ENCODE measurements around the gene RAB4A. TPM values are rescaled to one million over a fixed set of nuclear protein-coding genes. Genes with fewer than 3 reads are reported as not detected.

RAB4A gene
- polyA plus RNA-seq, 3 donors: 52.2 to 54.7 (median 53.2) TPM

DNA sequence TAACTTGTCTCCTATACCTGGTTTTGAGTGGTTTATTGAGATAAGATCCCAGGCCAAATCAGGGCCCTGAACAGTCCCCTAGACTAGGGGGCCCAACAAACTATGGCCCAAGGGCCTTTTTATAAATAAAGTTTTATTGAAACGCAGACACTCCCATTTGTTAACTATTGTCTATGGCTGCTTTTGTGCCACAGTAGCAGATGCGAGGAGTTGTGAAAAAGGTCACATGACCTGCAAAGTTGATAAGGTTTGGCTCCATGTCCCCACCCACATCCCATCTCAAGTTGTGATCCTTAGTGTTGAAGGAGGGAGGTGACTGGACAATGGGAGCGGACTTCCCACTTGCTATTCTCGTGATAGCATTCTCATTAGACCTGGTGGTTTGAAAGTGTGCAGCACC, 29.5 kb upstream of the RAB4A start:
- DNase-seq (ENCODE audit: low read depth in 3 of 3, low spot score in 2 of 3): no peak

DNA sequence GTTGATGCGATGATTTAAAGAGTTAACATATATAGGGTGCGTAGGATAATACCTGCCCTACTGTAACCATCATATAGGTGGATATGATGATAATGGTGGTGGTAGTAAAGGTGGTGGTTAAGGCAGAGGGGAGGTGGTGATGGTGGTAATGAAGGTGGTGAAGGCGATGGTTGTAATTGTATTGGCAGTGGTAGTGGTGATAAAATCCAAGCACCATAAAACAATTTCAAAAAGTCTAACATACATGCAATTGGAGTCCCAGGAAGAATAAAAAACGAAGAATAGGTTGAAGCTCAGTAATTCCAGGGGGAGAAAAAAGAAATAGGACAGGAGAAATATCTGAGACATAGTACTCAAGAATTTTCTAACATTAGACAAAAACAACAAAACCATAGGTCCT, 27.3 kb upstream of the RAB4A start:
- DNase-seq (ENCODE audit: low read depth in 3 of 3, low spot score in 2 of 3): no peak

GRCh38 chr1:229244091-229244490, 26.8 kb upstream of the RAB4A start:
- no peak for DNase-seq (ENCODE audit: low read depth in 3 of 3, low spot score in 2 of 3)

DNA sequence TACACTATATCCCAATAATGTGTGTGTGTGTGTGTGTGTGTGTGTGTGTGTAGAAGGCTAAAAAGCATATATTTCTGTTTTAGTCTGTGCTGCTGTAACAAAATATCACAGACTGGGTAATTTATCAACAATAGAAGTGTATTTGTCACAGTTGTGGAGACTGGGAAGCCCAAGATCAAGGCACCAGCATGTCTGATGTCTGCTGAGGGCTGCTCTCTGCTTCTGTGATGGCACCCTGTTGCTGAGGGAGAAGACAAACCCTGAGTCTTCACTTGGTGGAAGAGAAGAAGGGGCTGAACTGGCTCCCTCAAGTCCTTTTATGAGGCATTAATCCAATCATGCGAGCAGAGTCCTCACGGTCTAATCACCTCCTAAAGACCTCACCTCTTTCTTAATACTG, 23.0 kb upstream of the RAB4A start:
- DNase-seq (ENCODE audit: low read depth in 3 of 3, low spot score in 2 of 3): no peak

- DNase-seq (ENCODE audit: low read depth in 3 of 3, low spot score in 2 of 3): no peak
Measured at GRCh38 chr1:229248821-229249817, 21.8 kb upstream of the RAB4A start.

GRCh38 chr1:229249854-229250644, 20.9 kb upstream of the RAB4A start:
- DNase-seq (ENCODE audit: low read depth in 3 of 3, low spot score in 2 of 3): no peak

DNA sequence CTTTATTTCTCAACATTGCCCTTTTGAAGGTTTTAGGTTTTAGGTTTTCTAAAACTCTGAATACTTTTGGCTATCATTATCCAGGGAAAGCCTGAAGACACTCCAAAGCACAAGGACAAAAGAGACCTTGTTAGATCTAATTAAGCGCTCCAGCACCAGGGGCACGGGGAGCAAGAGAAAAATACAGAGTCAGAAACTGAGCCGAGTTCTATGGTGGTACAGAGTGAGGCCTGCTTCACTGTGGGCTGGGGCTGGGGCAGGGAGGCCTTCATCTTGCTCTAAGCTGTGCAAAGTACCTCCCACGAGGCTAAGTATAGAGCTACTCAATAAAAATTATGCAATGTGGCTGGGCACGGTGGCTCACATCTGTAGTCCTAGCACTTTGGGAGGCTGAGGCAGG, 19.7 kb upstream of the RAB4A start:
- no peak for DNase-seq (ENCODE audit: low read depth in 3 of 3, low spot score in 2 of 3)

DNA sequence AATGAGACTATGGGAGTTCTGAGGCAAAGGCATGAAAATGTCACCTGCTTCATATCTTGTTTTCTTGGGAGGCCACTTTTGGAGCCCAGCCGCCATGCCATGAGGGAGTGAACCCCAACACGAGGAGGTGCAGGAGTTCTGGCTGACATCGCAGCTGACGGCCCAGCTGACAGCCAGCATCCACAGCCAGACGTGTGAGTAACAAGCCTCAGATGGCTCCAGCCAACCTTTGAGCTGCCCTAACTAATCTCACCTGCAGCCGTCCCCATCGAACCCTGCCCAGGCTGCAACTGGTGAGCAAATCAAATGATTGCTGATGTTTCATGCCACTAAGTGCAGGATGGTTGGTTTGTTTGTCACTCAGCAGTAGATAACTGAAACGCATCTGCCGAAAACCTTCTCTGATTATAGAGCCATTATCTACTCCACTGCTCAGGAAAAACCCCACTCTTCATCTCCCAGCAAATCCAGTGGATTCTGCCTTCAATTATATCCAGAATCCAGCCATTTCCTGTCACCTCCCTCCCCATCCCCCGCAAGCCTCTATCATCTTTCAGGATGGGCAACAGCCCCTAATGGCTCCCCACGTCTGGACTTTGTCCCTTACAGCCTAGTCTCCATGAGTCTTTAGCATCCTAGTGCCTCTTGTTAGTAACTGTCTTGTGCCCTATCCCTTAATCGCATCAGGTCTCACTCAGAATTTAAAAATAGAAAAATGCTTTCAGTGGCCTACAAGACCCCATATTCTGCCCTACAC, 18.5 kb upstream of the RAB4A start:
- DNase-seq (ENCODE audit: low read depth in 3 of 3, low spot score in 2 of 3): no peak

DNA sequence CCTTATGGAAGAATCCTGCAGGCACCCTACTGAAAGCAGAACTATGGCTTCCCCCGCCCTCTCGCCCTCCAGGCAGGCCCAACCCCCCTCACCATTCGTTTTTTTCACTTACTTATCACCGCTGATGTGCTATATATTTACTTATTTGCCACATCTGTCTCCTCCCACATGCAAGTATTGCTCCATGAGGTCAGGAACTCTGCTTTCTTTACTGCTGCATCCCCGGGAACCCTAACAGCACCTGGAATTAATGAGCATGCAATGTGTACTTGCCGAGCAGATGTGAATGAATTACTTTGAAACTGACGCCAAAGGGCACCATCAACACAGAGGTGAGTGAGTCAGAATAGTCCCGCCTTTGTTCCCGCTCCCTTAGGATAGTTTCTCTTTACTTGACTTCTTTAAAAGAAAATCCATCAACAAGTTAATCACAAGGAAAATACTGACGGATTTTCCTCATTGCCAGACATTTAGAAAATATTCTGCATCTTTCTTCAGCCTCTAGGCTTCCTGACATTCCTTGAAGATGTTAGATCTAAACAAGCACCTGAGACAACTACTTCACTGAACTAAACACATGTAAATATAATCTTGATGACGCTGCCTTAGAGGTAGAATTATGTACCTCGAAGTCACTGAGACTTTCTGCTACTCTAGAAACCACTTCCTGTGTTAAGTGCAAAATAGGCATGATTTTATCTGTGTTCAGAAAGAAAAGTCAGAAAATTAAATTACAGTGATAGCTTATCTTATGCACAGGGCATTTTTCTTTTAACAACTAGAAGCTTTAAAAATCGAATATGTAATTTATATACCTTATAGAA, 17.5 kb upstream of the RAB4A start:
- DNase-seq (ENCODE audit: low read depth in 3 of 3, low spot score in 2 of 3): no peak

DNA sequence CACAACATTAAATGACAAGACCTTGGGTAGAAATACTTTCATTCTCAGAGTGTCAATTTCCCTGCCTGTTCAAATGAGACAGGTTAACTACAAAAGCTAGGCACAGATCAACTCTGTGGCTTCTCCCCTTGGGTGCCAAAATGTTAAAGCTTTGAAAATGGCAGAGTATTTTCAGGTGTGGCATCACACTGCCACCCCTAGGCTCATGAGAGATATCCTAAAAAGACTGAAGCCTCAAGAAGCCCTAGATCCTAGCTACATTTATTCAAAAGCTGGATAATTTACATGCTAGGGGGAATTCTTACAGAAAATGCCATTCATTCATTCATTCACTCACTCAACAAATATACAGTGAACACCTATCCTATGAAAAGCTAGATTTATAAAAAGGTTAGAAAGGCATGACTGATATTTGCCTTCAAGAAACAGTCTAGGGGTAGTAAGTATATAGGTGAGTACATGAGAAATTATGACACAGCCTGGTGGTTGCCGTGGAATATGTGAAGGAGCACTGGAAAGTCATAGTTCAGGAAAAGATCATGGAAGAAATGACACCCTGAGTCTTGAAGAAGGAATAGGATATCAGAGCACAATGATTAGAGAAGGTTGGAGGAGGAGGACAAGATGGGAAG, 15.9 kb upstream of the RAB4A start:
- no peak for DNase-seq (ENCODE audit: low read depth in 3 of 3, low spot score in 2 of 3)

DNA sequence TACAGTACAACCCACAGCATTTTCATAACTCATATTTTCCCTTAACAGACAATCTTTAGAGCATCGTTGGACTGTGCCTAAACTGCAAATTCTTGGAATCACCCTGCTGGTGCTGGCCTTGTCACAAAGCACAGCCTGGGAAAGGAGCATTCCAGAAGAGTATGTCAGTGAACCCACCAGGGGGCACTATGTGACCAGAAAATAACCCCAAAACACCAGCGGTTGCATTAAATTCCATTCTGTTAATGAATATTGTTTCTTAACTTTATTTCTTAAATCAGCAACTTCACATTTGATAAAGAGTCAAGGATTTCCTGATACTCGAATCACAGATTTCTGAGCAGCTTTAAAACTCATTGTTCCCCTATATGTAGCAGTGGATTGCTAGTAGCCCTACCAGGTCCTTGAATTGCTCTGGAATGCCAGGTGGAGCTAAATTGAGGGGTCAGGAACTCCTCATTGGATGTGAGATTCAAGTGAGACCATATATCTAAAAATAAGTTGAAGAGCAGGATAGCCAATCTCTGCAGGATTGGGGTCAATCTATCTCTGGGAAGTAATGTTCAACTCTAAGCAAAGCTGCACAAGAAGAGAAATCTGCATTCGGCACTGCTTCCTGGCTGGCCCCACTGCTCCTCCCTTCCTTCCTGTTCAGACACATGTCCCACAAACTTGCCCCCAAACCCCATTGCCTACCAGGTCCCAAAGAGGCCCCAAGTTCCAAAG, 12.7 kb upstream of the RAB4A start:
- DNase-seq (ENCODE audit: low read depth in 3 of 3, low spot score in 2 of 3): peak in 1 of 3 donors; percentile 71

- DNase-seq (ENCODE audit: low read depth in 3 of 3, low spot score in 2 of 3): no peak
Measured at GRCh38 chr1:229258757-229259060, 12.2 kb upstream of the RAB4A start.

DNA sequence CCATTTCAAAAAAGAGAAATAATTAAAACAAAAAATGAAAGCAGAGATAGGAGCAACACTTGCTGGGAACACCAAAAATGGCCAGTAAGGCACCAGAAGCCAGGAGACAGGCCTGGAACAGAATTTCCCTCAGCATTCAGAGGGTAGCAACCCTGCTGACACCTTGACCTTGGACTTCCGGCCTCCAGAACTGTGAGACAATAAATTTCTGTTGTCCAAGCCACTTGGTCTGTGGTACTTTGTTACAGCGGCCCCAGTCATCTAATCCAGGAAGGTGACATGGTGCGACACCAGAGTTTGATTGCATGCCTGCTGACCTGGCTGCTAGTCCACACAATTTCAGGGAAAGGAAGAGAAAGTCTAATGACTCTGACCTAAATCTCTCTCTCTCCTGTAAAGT, 10.6 kb upstream of the RAB4A start:
- no peak for DNase-seq (ENCODE audit: low read depth in 3 of 3, low spot score in 2 of 3)

DNA sequence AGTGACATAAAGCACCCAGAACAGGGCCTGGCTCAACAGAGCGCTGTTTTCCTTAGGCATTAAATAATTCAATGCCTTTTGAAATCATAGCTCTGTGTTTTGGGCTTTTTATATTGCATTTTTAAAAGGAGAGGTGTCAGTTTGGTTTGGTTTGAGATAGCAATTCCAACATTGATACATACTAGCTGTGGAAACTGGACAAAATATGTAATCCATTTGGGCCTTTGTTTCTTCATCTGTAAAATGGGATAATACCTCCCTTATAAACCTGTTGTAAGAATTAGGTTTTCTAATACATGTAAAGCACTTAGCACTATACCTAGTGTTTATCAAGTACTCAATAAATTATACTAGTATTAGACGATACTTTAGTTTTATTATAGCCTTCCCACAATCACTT, 8.7 kb upstream of the RAB4A start:
- no peak for DNase-seq (ENCODE audit: low read depth in 3 of 3, low spot score in 2 of 3)

DNA sequence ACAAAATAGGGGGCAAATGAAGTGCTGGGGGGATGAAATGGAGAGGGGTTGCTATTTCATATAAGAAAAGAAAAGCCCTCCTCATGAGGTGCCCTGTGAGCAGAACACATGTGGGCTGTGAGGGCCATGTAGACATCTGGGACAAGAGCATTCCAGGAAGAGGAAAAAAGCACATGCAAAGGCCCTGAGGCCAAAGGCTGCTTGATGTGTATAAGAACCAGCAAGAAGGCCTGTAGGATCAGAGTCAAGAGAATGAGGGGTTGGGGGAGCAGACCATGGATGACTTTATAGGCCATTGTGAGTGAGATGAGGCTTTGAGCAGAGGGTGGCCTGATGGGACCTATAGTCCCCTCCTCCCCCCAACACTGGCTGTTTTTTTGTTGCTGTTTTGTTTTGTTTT, 7.7 kb upstream of the RAB4A start:
- DNase-seq (ENCODE audit: low read depth in 3 of 3, low spot score in 2 of 3): no peak

GRCh38 chr1:229264068-229264467, 6.8 kb upstream of the RAB4A start:
- no peak for DNase-seq (ENCODE audit: low read depth in 3 of 3, low spot score in 2 of 3)

DNA sequence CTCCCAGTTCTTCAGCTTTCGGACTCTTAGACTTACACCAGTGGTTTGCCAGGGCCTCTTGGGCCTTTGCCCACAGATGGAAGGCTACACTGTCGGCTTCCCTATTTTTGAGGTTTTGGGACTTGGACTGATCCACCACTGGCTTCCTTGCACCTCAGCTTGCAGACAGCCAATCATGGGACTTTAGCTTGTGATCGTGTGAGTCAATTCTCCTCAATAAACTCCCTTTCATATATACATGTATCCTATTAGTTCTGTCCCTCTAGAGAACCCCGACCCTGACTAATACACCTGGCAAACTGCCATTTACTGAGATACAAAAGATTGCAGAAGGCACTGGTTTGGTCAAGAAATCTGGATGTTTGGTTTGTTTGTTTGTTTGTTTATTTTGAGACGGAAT, 6.4 kb upstream of the RAB4A start:
- DNase-seq (ENCODE audit: low read depth in 3 of 3, low spot score in 2 of 3): no peak

- no peak for DNase-seq (ENCODE audit: low read depth in 3 of 3, low spot score in 2 of 3)
Measured at GRCh38 chr1:229266274-229266673, 4.6 kb upstream of the RAB4A start.

DNA sequence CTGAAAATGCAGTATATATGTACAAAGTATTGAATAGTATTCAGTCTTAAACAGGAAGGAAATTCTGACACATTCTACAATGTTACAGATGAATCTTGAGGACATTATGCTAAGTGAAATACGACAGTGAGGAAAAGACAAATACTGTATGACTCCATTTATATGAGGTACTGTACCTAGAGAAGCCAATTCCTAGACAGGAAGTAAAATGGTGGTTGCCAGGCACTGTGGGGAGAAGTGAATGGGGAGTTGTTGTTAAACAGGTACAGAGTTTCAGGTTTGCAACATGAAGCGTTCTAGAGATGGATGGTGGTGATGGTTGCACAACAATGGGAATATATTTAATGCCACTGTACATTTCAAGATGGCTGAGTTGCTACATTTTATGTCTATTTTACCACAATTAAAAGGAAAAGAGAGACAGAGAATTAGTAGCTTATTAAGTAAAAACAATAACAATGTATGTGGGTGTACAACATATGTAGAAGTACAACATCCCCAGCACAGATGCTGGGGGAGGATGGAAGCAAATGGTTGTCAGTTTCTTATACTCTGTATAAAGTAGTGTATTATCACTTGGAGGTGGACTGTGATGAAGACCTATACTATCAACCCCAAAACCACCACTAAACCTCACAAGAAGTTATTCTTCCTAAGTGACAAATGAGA, 3.9 kb upstream of the RAB4A start:
- no peak for DNase-seq (ENCODE audit: low read depth in 3 of 3, low spot score in 2 of 3)
